IPS DF 6.9 (cell line): ENCODE measurements around the gene PLEKHO2.

ENCODE experiments used
- DNase-seq: peaks from one replicate; pipeline ENCODE4 v3.0.0-alpha.2; 2013; ENCODE audit warnings: low read depth, low spot score
- H3K27ac ChIP-seq: one replicate; pipeline ENCODE4 v1.5.1; 2013; ENCODE audit warnings: low read length, control low read depth
- H3K27me3 ChIP-seq: 2 replicates; pipeline ENCODE4 v1.6.1; 2013; ENCODE audit warnings: mild to moderate bottlenecking, low read length; ENCODE audit not compliant: control insufficient read depth, insufficient read depth
- H3K36me3 ChIP-seq: 2 replicates; pipeline ENCODE4 v1.6.1; 2013; ENCODE audit warnings: low read length; ENCODE audit not compliant: control insufficient read depth, insufficient read depth
- H3K4me1 ChIP-seq: 2 replicates; pipeline ENCODE4 v1.6.1; 2013; ENCODE audit warnings: low read length; ENCODE audit not compliant: control insufficient read depth, insufficient read depth
- H3K4me3 ChIP-seq: 2 replicates; pipeline ENCODE4 v1.5.1; 2013; ENCODE audit warnings: mild to moderate bottlenecking, low read length
- H3K9me3 ChIP-seq: 2 replicates; pipeline ENCODE4 v1.6.1; 2013; ENCODE audit warnings: low read length, inconsistent platforms; ENCODE audit not compliant: control insufficient read depth, insufficient read depth
- WGBS: extraction: QIAGEN DNeasy Blood & Tissue Kit; methylation state at CpG from one replicate; pipeline ENCODE4 v1.1.7; 2013; ENCODE audit warnings: mixed read lengths, missing lambda C conversion rate; ENCODE audit not compliant: insufficient read length, insufficient coverage; 5-methylcytosine and 5-hydroxymethylcytosine counted together

The PLEKHO2 gene

DNA sequence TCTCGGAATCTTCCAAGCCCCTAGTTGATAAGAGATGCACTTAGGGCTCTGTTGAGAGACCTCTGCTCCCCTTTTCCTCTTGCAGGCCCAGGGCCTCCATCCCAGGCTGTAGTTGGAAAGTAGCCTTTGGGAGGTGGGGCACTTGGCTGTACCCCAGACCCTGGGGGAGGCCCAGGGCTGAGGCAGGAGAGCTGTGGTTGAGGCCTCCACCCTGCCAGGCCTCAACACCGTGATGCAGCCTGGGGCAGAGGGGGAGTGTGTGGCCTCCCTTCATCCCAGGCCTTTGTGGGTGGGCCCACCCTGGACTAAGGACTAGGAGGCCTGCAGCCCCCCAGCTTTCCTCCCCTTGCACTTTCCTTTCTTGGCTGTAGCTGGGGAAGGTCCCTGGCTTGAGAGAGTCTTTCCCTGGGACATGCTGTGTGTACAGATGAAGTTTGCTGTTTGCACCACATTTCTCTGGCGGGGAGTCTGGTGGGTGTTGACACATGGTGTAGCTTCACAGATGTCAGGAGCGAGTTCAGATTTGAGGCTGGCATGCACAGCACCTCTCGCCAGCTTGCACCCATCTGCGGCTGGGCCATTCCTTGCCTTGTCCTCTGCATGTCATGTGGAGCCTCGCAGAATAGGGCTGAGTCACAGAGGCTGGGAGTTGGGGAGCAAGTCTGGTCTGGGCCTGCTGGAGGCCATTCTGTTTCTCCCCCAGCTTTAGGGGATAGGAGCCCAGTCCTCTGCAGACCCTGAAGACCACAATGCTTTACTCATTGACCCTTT, 13.7 kb downstream of the PLEKHO2 start:
- Histone ChIP-seq H3K27ac (no peak overlapping the region), H3K4me3 (no peak overlapping the region), H3K27me3 (no peaks in the 10 kb centered on the region), H3K4me1 (peaks cover 5% of the 10 kb centered on the region; the same call in 1 of the 2 replicates), H3K9me3 (no peaks in the 10 kb centered on the region), H3K36me3 (peaks cover 19% of the 10 kb centered on the region)
- no CpG with 5 or more reads among the region's 7 CpGs for WGBS
- DNase-seq, result no peak

DNA sequence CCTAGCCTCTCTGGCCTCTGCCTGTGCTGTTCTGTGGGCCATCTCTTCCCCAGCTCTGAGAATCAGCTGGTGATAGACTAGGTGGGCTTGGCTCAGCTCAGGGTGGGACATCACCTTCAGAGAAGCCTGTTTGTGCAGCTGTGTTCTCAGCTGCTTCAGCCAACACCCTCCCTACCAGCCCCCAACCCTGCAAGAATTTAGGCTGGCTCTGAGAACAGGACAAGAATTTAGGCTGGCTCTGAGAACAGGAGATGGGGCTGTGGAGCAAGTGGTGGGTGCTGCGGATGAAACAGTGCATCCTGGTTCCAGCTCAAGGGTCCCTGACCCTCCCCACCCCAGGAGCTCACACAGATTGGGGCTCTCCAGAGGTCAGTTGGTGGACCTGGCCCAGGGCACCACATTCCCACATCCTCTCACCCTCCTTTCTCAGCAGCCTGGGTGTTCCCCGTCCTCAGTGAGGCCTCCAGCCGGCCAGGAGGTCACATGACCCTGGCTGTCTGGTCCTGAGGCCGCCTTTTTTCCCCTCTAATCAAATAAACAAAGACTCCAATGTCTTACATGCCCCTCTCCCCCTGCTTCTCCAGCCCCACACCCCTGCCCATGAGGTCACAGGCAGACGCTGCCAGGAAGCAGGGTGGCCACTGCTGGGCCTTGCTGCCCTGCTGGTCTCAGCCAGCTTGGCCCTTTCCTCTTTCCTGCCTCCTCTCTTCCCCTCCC, 14.9 kb downstream of the PLEKHO2 start:
- no peak for DNase-seq
- H3K4me1 ChIP-seq, result peaks cover 5% of the 10 kb centered on the region; the same call in 1 of the 2 replicates
- no peak overlapping the region for H3K4me3 ChIP-seq
- no peaks in the 10 kb centered on the region for H3K9me3 ChIP-seq
- H3K27me3 ChIP-seq, result no peaks in the 10 kb centered on the region
- WGBS, result no CpG with 5 or more reads among the region's 5 CpGs
- no peak overlapping the region for H3K27ac ChIP-seq
- peaks cover 25% of the 10 kb centered on the region for H3K36me3 ChIP-seq

DNA sequence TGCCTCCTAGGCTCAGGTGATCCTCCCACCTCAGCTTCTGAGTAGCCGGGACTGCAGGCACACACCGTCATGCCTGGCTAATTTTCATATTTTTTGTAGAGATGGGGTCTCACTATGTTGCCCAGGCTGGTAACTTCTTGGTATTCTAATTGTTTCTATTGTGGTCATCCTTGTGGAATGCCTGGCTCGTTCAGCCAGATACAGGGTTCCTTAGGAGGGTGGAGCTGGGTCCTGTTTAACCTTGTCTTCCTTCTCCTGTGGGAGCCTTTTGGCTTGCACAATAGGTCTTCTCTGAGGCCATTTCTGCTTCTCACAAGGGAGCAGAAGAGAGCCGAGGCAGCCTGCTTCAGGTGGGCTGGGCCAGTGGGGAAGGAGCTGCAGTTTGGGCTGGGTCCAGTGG, 15.7 kb downstream of the PLEKHO2 start:
- no CpG with 5 or more reads among the region's 4 CpGs for WGBS
- Histone ChIP-seq H3K9me3 (no peaks in the 10 kb centered on the region), H3K27me3 (no peaks in the 10 kb centered on the region), H3K36me3 (peaks cover 25% of the 10 kb centered on the region), H3K27ac (no peak overlapping the region), H3K4me3 (no peak overlapping the region), H3K4me1 (peaks cover 8% of the 10 kb centered on the region)
- no peak for DNase-seq

- H3K4me3 ChIP-seq, result no peak overlapping the region
- H3K4me1 ChIP-seq, result peaks cover 9% of the 10 kb centered on the region
- H3K27ac ChIP-seq, result no peak overlapping the region
- no CpG with 5 or more reads among the region's 6 CpGs for WGBS
- DNase-seq, result no peak
- H3K27me3 ChIP-seq, result no peaks in the 10 kb centered on the region
- H3K9me3 ChIP-seq, result no peaks in the 10 kb centered on the region
- peaks cover 25% of the 10 kb centered on the region for H3K36me3 ChIP-seq
Observed at GRCh38 chr15:64858021-64858575, 16.4 kb downstream of the PLEKHO2 start.

DNA sequence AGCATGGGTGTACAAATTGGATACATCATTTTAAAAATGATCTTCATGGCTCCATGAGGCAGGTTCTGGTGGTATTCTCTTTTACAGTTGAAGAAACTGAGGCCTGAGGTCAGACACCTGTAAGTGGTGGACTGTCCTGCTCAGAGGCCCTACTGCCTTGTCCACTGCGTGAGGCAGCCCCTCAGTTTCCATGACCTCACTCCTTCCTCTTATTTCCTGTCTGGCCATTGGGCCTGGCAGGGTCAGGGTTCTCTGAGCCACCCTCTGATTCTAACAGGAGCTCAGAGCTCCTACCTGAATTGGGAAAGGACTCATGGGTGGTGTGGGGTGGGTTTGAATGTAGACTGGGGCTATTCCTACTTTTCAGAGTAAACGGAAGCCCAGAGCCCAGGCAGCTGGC, 17.5 kb downstream of the PLEKHO2 start:
- no peak for DNase-seq
- no CpG with 5 or more reads among the region's 2 CpGs for WGBS
- Histone ChIP-seq H3K4me3 (no peak overlapping the region), H3K27me3 (no peaks in the 10 kb centered on the region), H3K36me3 (peaks cover 22% of the 10 kb centered on the region), H3K4me1 (peaks cover 9% of the 10 kb centered on the region), H3K9me3 (no peaks in the 10 kb centered on the region), H3K27ac (no peak overlapping the region)

- peaks cover 13% of the 10 kb centered on the region for H3K36me3 ChIP-seq
- WGBS, result no CpG with 5 or more reads among the region's 11 CpGs
- peaks cover 15% of the 10 kb centered on the region for H3K4me1 ChIP-seq
Observed at GRCh38 chr15:64861331-64861730, 19.6 kb downstream of the PLEKHO2 start.

DNA sequence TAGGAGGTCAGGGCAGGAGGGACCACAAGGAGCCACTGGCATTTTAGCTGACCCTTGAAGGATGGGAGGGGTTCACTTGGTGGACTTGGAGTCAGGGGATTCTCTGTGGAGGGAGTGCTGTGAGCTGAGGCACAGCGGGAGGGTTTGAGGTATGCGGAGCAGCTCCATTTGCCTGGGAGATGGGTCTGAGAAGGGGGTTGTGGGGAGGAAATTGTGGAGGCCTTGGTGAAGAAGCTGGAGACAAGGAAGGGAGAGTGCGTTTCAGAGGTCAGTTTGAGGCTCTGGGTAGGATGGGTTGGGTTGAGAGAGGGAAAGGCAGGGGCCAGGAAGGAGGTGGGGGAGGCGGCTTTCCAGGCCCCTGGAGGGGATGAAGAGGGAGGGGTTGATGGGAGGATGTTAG, 20.2 kb downstream of the PLEKHO2 start:
- Histone ChIP-seq H3K9me3 (no peaks in the 10 kb centered on the region), H3K4me3 (no peak overlapping the region), H3K27me3 (no peaks in the 10 kb centered on the region), H3K4me1 (peaks cover 16% of the 10 kb centered on the region), H3K36me3 (peaks cover 13% of the 10 kb centered on the region), H3K27ac (no peak overlapping the region)
- no CpG with 5 or more reads among the region's 4 CpGs for WGBS
- DNase-seq, result no peak

More at GRCh38 chr15:64861331-64861730, 19.6 kb downstream of the PLEKHO2 start:
- no peaks in the 10 kb centered on the region for H3K27me3 ChIP-seq
- no peaks in the 10 kb centered on the region for H3K9me3 ChIP-seq
- H3K27ac ChIP-seq, result no peak overlapping the region
- no peak overlapping the region for H3K4me3 ChIP-seq
- DNase-seq, result no peak

- no peak overlapping the region for H3K27ac ChIP-seq
- no peak for DNase-seq
- H3K27me3 ChIP-seq, result no peaks in the 10 kb centered on the region
- peaks cover 16% of the 10 kb centered on the region for H3K4me1 ChIP-seq
- H3K36me3 ChIP-seq, result peaks cover 13% of the 10 kb centered on the region
- H3K4me3 ChIP-seq, result no peak overlapping the region
- no CpG with 5 or more reads among the region's 1 CpG for WGBS
- H3K9me3 ChIP-seq, result no peaks in the 10 kb centered on the region
Observed at GRCh38 chr15:64862408-64862807, 20.7 kb downstream of the PLEKHO2 start.

GRCh38 chr15:64864068-64864467, 22.4 kb downstream of the PLEKHO2 start:
- no peak overlapping the region for H3K4me3 ChIP-seq
- H3K27me3 ChIP-seq, result no peaks in the 10 kb centered on the region
- WGBS, result no CpG with 5 or more reads among the region's 1 CpG
- no peaks in the 10 kb centered on the region for H3K9me3 ChIP-seq
- DNase-seq, result no peak
- H3K36me3 ChIP-seq, result peaks cover 13% of the 10 kb centered on the region
- H3K27ac ChIP-seq, result no peak overlapping the region
- peaks cover 14% of the 10 kb centered on the region for H3K4me1 ChIP-seq

GRCh38 chr15:64865126-64865997, 23.6 kb downstream of the PLEKHO2 start:
- no CpG with 5 or more reads among the region's 12 CpGs for WGBS
- Histone ChIP-seq H3K9me3 (no peaks in the 10 kb centered on the region), H3K36me3 (peaks cover 10% of the 10 kb centered on the region), H3K27me3 (no peaks in the 10 kb centered on the region), H3K27ac (no peak overlapping the region), H3K4me3 (no peak overlapping the region), H3K4me1 (peaks cover 14% of the 10 kb centered on the region)
- no peak for DNase-seq
